Kidney epithelial cell (primary cell): ENCODE measurements around the gene HERC6. TPM values are rescaled to one million over a fixed set of nuclear protein-coding genes. Genes with fewer than 3 reads are reported as not detected.

Source experiments
- DNase-seq: peaks from one replicate; pipeline ENCODE4 v3.0.0-alpha.2; 2010; ENCODE audit warnings: low read depth
- H3K27me3 ChIP-seq: 2 replicates; pipeline ENCODE4 v1.6.0; 2011; ENCODE audit warnings: low read length; ENCODE audit not compliant: control insufficient read depth, insufficient read depth
- H3K36me3 ChIP-seq: 2 replicates; pipeline ENCODE4 v1.5.1; 2011; ENCODE audit warnings: low read length; ENCODE audit not compliant: control insufficient read depth, insufficient read depth
- H3K4me3 ChIP-seq: 2 replicates; pipeline ENCODE4 v1.5.1; 2011; ENCODE audit warnings: low read depth, mild to moderate bottlenecking, control low read depth, low read length
- total RNA-seq: library from RNA; depleted of rRNA; stranded (reverse); fragments of >200 nt; gene quantifications from 2 replicates; pipeline ENCODE4 v1.2.3, GENCODE V29; 2015
- TF ChIP-seq, protein P1 (sequence below): IDR thresholded peaks from 2 replicates; pipeline ENCODE4 v1.5.1; 2011; ENCODE audit warnings: mild to moderate bottlenecking, moderate library complexity, low read length, control low read depth, inconsistent platforms; ENCODE audit not compliant: insufficient read depth, poor library complexity, severe bottlenecking

Gene HERC6
- total RNA-seq, 1 donor from 2014 or later, result 16.4 TPM

DNA sequence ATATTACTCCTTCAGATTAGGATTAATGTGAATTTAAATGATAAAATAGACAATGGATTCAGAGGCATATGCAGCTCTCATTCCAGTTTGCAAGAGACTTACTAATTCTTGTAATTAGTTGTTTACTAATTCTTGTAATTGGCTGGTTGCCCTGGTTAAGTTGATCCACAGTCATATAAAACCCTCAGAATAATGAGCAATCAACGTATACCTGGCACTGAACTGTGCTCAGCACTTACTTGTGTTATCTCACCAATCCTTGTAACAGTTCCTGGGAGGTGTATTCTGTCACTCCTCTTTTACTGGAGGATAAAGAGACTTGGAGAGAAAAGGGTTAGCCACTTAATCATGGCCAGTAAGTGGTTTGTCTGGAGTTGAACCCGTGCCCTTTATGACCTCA lies 88.7 kb downstream of the HERC6 start:
- TF ChIP-seq, protein P1, sequence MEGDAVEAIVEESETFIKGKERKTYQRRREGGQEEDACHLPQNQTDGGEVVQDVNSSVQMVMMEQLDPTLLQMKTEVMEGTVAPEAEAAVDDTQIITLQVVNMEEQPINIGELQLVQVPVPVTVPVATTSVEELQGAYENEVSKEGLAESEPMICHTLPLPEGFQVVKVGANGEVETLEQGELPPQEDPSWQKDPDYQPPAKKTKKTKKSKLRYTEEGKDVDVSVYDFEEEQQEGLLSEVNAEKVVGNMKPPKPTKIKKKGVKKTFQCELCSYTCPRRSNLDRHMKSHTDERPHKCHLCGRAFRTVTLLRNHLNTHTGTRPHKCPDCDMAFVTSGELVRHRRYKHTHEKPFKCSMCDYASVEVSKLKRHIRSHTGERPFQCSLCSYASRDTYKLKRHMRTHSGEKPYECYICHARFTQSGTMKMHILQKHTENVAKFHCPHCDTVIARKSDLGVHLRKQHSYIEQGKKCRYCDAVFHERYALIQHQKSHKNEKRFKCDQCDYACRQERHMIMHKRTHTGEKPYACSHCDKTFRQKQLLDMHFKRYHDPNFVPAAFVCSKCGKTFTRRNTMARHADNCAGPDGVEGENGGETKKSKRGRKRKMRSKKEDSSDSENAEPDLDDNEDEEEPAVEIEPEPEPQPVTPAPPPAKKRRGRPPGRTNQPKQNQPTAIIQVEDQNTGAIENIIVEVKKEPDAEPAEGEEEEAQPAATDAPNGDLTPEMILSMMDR, result no peak
- Histone ChIP-seq H3K27me3 (no peaks in the 10 kb centered on the region), H3K4me3 (no peak overlapping the region), H3K36me3 (no peaks in the 10 kb centered on the region)
- DNase-seq, result no peak

DNA sequence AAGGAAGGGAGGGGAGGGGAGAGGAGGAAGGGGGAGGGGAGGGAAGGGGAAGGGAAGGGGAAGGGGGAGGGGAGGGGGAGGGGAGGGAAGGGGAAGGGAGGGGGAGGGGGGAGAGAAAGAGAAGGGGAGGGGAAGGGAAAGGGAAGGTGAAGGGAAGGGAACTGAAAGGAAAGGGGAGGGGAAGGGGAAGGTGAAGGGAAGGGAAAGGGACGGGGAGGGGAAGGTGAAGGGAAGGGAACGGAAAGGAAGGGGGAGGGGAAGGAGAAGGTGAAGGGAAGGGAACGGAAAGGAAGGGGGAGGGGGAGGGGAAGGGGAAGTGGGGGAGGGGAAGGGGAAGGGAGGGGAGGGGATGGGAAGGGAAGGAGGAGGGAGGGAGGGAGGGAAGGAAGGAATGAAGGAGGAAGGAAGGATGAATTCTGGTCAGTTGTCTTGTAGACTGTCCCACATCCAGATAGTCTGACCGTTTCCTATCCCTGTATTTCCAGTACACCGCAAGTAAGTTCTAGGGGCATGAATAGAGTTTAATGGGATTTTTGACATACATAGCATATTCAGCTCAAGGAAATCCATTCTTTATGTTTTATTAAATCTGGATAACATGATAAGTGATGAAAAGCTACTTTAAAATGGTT lies 98.7 kb downstream of the HERC6 start:
- no peak for DNase-seq
- TF ChIP-seq, protein P1, result no peak
- no peaks in the 10 kb centered on the region for H3K36me3 ChIP-seq
- no peaks in the 10 kb centered on the region for H3K27me3 ChIP-seq
- no peak overlapping the region for H3K4me3 ChIP-seq

DNA sequence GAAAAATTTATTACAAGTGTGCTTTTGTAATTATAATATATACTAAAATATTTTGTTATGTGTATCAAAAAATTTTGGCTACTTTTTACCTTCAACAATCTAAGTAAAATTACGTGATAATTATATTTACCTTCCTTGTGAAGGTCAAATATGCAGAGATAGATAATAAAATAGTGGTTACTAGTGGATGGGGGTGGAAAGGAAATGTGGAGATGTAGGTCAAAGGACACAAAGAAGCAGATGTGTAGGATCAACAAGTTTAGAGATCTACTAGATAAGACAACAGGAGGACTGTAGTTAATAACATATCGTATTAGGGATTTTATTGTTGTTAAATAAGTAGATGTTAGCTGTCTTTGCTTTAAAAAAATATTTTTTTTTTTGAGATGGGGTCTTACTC lies 99.6 kb downstream of the HERC6 start:
- Histone ChIP-seq H3K36me3 (no peaks in the 10 kb centered on the region), H3K27me3 (no peaks in the 10 kb centered on the region), H3K4me3 (no peak overlapping the region)
- TF ChIP-seq, protein P1, result no peak
- DNase-seq, result no peak

DNA sequence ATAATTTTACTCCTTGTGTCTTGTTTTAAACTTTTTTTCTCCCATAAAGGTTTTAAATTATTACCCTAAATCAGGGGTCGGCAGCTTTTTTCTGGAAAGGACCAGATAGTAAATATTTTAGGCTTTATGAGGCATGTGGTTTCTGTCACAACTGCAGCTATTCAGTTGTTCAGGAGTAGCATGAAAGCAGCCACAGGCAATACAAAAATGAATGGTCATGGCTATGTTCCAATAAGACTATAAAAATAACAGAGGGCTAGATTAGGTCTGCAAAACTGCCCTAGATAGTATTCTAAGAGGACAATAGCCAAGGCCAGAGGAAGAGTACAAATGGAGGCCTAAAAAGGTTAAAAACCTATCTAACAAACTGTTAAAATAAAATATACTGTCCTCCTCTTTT lies 102.9 kb downstream of the HERC6 start:
- TF ChIP-seq, protein P1, result no peak
- no peaks in the 10 kb centered on the region for H3K36me3 ChIP-seq
- no peak overlapping the region for H3K4me3 ChIP-seq
- DNase-seq, result no peak
- no peaks in the 10 kb centered on the region for H3K27me3 ChIP-seq

DNA sequence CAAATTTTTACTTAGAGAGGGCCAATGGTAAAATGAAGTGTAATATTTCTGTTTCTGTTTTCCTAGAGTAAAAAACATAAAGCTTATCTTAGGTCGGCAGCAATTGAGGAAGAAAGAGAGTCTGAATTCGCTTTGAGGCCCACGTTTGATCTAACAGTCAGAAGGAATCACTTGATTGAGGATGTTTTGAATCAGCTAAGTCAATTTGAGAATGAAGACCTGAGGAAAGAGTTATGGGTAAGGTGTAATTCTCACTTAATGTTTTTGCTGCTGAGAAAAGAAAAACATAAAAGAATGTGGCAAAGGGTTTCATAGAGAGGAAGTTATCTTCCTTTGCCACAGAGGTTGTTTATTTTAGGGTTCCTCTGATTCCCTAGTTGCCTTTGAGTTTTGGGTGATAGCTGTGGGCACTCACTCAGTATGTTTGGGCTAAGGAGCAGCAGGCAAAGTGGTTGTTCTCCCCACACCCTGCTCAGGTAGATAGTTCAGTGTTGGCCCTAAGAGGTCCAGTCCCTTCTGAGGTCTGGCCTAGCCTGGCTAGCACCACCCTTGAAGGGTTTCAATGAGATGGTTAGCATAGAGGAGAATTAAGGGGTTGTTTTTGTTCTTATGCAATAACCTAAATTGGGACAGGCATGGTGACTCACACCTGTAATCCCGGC lies 110.6 kb downstream of the HERC6 start:
- TF ChIP-seq, protein P1, result no peak
- H3K4me3 ChIP-seq, result no peak overlapping the region
- H3K36me3 ChIP-seq, result no peaks in the 10 kb centered on the region
- no peak for DNase-seq
- no peaks in the 10 kb centered on the region for H3K27me3 ChIP-seq

Other genes starting within 250 kb of the HERC6 start
- under 0.01 and 0.21 TPM in 2 replicates for gene ABCG2, start 220.2 kb upstream of the HERC6 start, total RNA-seq
- 9.0 and 11.0 TPM in 2 replicates for gene PPM1K, start 94.3 kb upstream of the HERC6 start, total RNA-seq
- 4.9 and 6.6 TPM in 2 replicates for gene HERC5, start 78.3 kb downstream of the HERC6 start, total RNA-seq
- gene PYURF, start 144.9 kb downstream of the HERC6 start, total RNA-seq, result 79.5 and 88.2 TPM in 2 replicates
- gene HERC3, start 213.6 kb downstream of the HERC6 start, total RNA-seq, result 6.6 and 7.2 TPM in 2 replicates